ENCODE measurements around the gene COL2A1.

The COL2A1 gene

DNA sequence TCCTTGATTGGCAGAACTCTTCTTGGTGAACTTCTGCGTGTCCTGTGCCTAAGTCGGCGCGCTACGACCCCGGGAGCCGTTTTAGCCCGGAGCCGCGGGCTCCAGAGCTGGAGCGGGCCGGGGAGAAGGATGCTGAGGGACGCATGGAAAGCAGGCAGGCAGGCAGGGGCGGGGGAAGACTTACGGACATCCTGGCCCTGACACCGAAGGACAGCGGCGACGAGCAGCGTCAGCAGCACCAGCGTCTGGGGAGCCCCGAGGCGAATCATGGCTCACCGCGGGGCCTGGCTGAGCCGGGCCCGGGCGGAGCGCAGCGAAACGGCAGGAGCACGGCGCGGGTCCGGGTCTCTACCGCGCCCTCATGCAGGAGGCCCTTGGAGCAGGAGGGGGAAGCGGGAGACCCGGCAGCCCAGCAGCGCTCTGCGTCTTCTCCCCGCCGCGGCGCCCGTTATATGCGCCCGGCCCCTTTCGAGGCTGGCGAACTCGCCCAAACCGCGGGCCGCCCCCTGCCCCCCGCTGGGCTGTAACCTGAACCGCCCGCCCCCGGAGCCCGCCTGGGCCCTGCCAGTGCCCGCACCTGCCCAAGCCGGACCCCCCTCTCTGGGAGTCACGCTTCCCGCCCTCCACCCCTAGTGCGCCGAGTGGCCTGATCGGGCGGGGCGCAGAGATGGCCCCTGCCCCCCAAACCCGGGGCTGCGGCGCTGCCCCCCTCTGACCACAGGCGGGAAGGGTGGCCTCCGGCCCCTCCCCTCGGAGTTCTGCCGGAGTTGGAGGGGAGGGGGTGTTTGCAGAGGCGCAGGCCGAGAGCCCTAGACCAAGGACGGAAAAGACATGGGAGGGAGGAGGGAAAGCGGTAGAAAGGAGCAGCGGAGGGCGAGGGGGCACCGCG lies at the start of gene COL2A1:
TSS of gene COL2A1 (minus strand) at position 424 of the 889 bp plus-strand sequence. CDS start at position 269, 155 bp downstream.
- DNase-seq: peak; percentile 24

DNA sequence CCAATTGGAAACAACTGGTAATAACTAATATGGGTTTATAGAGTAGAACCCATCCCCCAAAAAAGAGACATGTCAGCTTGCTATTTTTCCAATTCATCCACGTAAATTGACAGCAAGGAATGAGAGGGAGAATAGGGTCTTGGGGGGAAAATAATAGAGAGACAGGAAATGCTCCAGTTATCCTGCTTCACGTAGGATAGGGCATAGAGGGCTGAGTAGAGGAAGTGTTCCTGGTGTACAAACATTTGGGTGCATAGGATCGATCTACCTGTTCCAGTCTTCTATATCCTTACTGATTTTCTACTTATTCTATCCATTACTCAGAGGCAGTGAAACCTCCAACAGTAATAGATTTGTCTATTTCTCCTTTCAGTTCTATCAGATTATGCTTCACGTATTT lies 49.6 kb upstream of the COL2A1 start:
- DNase-seq: no peak

DNA sequence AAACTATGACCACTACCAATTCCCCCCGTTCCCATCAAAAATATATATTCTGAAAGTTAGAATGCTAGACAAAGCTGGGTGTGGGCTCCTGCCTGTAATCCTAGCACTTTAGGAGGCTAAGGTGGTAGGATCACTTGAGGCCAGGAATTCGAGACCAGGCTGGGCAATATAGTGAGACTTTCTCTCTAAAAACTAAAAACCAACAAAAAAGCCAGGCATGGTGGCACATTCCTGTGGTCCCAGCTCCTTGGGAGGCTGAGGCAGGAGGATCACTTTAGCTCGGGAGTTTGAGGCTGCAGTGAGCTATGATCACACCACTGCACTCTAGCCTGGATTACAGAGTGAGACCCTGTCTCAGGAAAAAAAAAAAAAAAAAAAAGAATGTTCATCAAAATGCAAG lies 48.8 kb upstream of the COL2A1 start:
- DNase-seq: no peak

DNA sequence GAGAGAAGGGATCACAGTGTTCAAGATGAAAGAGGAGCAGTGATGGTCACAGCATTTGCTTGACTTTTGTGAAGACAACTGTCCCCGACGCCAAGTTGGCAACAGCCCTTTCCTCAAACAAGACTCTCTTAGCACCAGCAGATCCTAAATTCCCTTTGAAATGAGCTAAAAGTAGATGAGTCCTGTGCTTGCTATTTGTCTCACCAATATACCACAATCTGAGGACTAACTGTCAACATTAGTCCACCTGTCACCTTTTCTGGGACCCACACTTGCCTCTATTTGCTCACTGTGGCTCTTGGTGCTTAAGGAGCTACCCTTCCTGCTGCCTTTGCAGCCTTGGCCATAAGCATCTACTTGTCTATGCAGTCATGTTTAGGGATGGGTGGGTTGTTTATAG lies 47.4 kb upstream of the COL2A1 start:
- no peak for DNase-seq

DNA sequence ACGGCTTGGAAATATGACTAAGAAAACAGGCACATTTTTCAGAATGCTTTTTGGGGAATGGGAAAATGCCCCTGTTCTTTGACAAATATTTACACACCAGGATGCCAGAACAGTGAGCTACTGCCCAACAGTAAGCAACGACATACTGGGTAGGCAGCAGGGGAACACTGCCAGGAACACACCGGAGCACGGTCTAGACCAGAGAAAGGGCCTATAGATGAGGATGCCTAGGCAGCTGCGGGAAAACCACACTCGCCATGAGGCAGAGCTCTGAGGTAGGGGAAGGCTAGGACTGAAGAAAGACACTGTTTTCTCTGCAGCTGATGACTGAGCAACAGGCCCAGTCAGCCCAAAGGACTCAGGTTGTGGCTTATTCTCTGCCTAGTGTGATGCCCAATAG lies 45.9 kb upstream of the COL2A1 start:
- no peak for DNase-seq

DNA sequence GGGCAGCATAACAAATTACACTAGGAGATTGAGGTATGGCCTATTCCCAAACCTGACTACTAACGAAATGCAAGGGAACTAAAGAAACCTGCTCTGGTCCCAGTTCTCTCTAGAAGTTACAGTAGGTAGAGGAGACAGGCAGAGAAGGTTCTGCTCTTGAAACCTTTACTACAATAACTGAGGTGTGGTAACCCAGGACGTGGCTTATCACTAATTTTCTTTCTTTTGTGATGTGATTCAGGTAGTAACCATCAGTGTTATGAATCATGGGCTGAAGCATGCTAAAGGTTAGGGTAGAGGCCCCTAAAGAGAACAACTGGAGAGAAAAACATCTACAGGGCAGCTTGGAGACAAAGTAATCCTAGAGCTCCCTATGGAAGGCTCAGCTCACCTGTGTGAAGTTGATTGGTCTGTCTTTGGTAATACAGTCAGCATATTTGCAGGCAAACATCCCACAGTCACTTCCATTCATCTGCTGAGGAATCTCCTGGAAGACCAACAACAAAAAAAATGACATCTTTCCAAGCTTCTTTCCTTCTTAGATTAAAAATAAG lies 41.8 kb upstream of the COL2A1 start:
- no peak for DNase-seq

DNA sequence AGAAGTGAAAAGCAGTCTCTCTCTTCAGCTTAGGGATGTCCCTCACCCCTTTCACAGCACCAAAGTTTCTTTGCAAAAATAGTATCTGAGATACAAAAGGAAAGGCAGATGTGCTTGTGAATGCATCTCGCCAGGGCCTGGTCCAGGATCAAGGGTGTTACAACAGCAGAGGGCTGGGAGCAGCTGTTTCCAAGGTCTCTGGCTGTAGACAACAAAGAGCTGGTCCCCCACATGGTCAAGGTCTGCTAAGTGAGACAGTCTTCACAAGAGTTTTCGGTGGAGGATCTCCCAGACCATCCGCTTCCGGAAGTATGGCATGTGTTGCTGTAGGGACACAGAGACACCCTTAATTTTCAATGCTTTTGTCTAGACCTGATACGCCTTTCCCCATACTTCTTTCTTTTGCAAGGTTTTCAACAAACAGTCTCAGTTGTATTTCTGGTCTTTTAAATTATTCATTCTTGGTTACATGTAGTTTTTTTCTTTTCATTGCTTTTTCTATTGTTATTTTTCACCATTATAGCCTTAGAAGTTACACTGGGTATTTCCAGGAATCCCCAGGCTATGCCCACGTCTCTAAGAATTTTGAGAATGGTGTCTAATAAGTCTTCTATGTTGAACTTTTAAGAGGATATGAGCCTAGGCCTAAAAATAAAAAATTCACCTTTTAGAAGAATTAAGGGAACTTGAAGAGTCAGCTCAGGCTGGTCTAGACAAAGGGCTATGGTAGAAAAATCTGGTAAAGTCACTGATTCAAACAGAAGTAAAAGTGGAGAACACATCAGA lies 41.0 kb upstream of the COL2A1 start:
- DNase-seq: no peak

DNA sequence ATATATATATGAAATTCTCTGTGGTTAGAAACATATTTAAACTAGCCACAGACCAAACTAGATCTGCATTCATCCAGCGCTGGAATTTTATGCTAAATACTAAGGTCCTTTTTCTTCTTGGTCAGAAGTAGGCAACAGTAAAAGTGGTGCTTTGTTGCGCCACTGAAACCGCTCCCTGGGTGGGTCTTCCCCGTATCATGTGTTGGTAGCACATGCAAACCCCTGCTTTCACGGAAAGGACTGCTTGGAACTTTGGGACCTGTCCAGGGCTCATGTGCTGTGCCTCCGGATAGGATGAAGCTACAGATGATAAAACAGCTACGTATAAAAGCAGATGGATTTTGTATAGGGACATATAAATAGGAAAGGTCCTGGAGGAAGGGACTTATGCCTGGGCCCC lies 40.1 kb upstream of the COL2A1 start:
- DNase-seq: no peak

DNA sequence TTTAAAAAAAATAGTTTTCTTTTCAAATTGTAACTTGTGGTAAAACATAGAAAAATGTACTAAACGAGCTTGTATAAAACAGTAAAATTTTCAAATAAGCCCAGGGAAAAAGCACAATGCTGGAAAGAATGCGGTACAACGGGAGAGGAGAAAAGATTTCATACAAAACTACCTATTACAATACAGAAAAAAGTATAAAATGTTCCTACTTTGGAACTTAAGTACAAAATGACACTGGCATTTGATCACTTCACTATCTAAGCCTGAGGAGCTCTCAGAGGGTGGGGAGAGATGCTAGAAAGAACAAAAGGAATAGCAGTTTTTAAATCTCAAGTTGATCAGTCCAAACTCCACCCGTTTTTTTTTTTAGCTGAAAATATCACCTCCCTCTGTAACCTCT lies 39.5 kb upstream of the COL2A1 start:
- DNase-seq: no peak

DNA sequence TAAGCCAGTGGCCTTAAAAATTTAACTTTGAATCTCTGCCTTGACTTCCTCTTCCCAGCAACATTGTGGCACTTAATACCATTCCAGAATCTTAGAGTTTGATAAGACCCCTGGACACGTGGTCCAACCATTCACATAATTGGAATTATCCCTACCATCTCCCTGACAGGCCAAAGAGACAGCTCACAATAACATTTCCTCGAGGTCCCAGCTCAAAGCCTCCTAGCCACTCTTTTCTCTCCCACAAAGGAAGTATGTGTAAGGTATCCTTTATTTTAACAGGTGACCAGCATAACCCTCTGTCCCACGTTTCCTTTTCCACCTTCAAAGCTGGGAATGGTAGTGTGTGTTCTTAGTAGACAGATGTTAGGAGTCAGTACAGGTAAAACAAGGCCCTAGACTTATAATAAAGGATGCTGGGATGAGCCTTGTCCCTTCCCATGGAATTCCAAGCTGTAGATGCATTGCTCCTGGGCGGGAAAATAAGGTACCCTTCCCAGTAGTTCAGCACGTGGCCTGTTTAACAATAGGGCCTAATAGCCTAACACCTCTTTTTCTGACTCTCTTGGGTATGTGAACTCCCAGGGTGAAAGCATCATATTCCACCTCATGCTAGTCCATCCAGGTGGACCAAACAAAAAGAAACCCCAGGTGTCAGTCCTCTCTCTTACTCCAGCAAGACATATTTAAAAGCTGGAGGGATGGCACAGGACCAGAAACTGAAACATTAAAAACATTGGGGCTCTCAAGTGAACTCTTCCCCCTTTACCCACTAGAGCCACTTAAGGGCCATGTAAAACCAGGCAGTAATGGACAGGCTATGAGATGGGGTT lies 37.5 kb upstream of the COL2A1 start:
- DNase-seq: no peak

DNA sequence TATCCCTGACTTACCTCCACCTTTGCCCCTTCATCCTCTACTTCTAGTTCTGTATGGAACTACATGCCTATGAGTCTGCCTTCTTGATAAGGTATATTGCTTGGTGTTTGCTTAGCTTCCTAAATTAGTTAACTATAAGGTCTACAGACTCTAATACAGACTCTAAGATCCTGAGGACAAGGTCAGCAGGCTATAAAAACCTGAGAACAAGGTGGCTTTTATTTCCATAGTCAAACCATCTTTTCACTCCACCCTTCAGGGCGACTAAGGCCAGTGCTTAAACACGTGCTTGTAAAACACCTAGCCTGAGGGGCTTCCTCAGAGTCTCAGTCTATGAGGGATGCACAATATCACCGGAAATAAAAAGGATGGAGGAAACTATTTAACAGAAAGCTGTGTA lies 36.1 kb upstream of the COL2A1 start:
- DNase-seq: no peak

DNA sequence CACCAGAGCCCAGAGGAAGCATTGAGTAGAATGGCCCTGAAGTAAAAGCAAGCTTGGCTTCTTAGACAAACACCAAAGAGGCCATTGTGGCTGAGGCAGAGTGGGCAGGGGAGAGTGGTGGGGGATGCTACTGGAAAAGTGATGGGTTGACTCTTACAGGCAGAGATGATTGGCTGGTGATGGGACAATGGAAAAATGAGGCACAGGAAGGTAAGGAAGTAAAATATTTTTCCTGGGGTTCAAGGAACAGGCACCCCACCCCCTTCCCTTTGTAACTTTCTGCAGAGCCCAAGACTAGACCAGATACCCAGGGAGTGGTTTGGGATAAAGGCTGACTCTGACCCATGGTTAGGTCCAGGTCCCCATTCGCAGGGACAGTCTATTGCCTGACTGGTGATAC lies 34.9 kb upstream of the COL2A1 start:
- no peak for DNase-seq

DNA sequence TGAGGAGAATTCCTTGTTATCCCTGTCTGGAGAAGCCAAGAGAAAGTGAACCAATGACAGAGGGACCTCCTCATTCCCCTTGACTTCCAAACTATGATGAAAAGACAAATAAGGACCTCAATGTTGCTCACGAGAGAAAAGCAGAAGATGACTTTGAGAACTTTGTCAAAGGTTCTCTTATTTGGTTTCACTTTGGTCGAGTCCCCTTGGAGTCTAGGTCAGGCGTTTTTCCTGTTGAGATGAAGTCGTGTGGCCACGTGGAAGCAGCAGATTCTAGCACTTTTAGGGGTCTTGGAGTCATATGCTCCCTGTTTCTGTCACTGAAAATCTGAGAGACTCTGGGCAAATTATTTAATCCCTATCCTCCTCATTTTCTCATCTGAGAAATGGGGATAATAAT lies 33.8 kb upstream of the COL2A1 start:
- DNase-seq: no peak

DNA sequence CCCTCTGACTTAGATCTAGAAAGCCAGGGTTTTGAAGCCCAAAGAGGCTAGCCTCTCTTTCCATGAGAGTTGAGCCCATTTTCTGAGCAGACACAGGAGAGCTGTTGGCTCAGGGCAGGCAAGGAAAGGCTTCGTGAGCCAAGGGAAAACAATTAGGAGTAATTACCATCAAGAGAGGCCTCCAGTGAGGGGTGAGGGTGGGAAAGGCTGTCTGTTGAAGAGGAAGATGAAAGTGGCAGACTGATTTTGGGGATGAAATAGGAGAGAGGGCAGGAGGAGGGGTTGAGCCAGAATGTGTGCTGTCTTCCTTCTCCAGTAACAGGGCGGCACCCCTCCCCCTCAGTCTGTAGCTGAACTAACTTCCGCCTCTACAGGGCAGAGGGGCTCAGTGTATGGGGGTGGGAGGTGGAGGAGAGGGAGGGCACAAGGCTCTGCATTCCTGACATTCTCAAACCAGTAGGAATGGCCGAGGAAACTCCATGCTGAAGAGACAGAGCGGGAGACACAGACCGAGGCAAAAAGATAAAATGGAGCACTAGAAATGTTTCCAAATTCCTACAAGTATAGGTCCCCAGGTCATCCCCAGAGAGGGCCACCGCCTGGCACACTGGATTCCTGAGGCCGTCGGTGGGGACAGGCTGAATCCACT lies 33.1 kb upstream of the COL2A1 start:
- no peak for DNase-seq

DNA sequence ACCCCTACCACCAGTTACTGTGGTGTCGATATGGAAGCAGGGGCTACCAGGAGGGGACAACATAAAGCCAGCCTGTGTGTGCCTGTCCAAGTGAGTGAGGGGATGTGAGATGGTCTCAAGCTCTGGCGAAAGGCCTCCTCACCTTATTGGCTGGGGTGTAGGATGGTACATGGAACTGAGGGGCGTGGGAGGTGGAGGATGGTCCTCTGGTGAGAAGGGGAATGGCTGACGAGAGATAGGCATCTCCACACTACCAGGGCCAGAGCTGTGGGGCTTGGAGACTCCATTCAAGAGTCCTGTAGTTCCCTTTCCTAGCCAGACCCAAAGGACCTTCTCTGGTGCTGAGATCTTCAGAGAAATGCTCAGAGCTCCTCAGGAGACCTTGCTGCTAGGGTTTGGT lies 32.5 kb upstream of the COL2A1 start:
- DNase-seq: no peak

DNA sequence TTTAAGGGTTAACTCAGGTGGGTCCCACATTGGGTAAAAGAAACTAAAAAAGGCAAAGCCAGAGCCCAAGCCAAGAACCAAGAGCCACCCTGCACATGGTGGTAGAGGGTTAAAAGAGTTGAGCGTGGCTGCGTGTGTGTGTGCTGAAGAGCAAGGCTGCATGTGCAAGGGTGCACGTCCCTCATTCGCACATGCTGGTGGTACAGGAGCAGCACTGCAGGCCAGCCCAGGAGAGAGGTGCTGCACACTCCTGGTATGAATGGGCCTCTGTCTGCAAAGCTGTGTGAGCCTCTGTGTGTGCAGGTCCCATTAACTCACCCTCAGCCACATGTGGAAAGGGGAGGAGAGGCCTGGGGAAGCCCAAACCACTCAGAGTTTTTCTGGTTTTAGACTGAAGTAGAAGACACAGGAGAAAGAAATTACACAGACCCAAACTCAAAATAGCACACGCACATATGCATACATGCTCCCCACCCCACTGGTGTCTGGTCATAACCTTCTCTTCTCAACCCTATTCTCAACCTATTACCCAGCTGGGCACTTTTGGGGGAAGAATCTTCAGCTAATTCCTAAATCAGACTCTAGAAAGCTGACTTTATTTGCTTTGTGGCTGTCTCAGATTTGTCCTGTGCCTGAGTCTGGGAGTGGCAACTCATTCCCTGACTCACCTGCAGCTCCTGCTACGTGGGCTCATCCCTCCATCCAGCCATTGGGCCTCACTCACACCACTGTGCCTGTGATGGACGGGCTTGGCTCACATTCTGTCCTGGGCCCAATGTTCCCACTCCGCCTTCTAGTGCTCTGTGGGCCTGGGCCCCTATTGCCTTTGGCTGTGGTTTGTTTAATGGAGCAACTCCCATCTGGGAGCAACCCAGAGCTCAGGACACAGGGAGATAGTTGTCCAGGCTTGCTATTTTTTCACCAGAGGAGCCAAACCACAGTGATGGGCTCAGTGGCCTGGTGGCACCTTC lies 30.8 kb upstream of the COL2A1 start:
- DNase-seq: no peak

DNA sequence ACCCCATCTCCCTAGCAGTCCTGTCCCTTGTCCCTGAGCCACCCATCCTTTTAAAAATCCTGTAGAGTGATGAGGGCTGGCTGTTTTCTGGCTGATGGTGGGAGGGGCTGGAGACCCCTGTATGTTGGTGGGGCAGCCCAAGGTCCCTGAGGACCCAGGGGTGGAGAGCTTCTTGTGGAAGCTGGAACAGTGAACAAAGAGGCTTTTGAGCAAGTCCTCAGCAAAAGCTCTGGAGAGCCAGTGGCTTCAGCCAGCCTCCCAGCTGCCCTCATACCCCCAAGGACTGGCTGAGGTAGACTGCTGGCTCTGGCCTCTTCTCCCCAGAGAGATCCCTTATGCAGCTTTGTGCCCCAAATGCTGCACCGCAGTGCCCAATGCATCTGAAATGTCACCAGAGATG lies 29.2 kb upstream of the COL2A1 start:
- DNase-seq: no peak

DNA sequence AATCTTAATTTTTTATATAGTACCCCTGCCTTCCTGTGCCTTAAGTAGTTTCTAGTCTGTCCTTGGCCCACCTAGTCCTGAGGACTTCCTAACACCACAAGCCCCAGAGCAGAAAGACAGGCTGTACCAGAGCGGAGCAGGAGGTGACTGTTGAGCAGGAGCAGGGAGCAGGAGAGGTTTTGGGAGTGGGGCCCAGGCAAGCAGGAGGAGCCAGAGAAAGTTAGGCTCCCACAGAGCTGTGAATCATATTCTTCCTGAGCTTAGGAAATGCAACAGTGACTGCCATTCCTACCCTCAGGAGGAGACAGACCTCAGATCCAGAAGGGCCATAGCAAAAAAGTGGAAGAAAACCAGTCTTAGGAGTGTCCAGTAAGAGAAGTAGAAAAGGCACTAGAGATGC lies 28.3 kb upstream of the COL2A1 start:
- DNase-seq: no peak

DNA sequence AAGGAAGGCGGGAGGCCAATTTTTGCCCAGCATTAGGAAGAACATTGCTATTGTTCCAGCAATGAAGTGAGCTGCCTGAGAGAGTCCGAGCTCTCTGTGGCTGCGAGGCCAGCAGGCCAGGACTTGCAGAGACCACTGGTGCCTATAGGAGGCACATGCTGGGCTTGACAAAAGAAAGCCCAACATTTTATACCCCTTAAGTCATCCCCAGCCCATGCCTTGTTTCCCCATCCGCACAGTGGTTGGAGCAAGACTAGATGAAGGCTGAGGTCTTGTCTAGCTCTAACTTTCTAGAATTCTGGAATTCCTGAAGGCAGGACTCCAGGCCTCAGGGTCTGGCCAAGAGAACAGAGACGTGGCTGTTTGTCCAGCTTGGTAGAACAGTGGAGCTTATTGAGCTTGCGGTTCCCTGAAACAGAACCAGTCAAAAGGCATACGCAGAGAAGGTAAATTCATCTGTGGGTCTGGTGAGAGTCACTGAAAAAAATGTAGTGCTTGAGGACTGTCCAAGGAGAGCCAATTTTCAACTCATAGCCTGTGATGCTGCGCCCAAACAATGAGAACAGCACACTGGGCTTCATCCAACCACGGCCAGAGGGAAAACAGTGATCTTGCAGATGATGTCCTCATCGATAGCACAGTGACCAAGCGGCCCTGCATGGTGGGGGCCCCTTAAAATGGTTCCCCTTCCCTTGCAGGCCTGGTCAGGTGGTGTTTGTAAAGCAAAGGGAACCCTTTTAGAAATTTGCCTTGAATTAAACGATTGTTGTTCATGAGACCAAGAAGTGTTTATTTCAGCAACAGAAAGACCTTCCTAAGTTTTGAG lies 27.1 kb upstream of the COL2A1 start:
- DNase-seq: no peak

DNA sequence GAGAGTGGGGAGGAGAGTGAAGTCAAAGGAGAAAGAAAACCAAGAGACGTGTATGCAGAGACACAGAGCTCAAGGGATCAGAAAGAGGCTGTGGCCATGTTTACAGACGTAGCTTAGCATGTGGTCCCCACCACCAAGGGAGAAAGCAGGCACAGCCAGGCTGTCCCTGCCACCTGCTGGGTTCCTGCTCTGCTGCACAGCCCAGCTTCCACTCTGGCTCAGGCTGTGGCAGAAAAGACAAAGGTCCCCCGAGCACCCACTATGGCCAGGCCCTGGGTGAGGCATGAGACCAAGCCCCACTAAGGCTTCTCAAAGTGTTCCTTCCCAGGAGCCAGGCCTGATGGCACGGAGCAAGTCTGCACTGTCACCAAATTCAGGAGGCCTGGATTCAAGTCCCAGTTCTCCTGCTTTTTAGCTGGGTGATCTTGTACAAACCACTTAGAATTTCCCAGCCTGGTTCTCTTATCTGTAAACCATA lies 25.9 kb upstream of the COL2A1 start:
- DNase-seq: no peak

All from activated CD4-positive, alpha-beta T cell treated with anti-CD3 and anti-CD28 coated beads, Interleukin-10, Interleukin-2, amounts not matched to agents 100 ng/mL and 50 ng/mL, durations not matched to agents 16 hours and 8 hours (primary cell).